PC-9 (cell line): Measurements from ENCODE around the gene SAMD11. TPM values are rescaled to one million over a fixed set of nuclear protein-coding genes. Genes with fewer than 3 reads are reported as not detected.
A peak's percentile ranks its signal among the peaks of the same experiment; 100 is the strongest.

Experiments used
- BruUV-seq: library from RNA; stranded (reverse); fragments of 400-500 nt; replicated peaks from 2 replicates; lab custom pipeline; 2021; lab: Mats Ljungman, UMichigan
- CTCF ChIA-PET: fragments of 300-600 bp; sonication (Branson Sonifier 250); formaldehyde crosslinking; loops from one replicate; lab custom pipeline; 2022; ENCODE audit warnings: antibody characterized with exemption; lab: Charles Lee
- POLR2A ChIA-PET: fragments of 300-600 bp; sonication (Branson Sonifier 250); formaldehyde crosslinking; loops from one replicate; lab custom pipeline; 2022; ENCODE audit warnings: antibody characterized with exemption; ENCODE audit not compliant: unreplicated experiment; lab: Charles Lee
- DNase-seq, 2 experiments: peaks; one replicate each; pipeline versions ENCODE4 v3.0.0 to v3.0.0-alpha.2; 2015 to 2022; ENCODE audit warnings: mixed read lengths in 1 of 2
- H2AFZ ChIP-seq: fragments of 200-600 bp; sonication (generic); 2 replicates; pipeline ENCODE4 v1.8.1; 2017; ENCODE audit warnings: antibody characterized with exemption
- H3F3A ChIP-seq: fragments of 200-600 bp; sonication (generic); 2 replicates; pipeline ENCODE4 v1.8.1; 2017; ENCODE audit warnings: antibody characterized with exemption, mild to moderate bottlenecking, low read depth; ENCODE audit not compliant: insufficient read depth
- H3K27ac ChIP-seq: fragments of 200-600 bp; sonication (generic); 2 replicates; pipeline ENCODE4 v1.6.1; 2016; ENCODE audit warnings: mixed run types
- H3K27me3 ChIP-seq: fragments of 200-600 bp; sonication (generic); 2 replicates; pipeline ENCODE4 v1.6.1; 2016; ENCODE audit warnings: low read depth, mixed run types; ENCODE audit not compliant: insufficient read depth
- H3K36me3 ChIP-seq: fragments of 200-600 bp; sonication (generic); 2 replicates; pipeline ENCODE4 v1.6.1; 2016; ENCODE audit warnings: low read depth, mixed run types
- H3K4me1 ChIP-seq: fragments of 200-600 bp; sonication (generic); replicated peaks from 2 replicates; pipeline ENCODE4 v1.6.1; 2016; ENCODE audit warnings: mixed run types; ENCODE audit not compliant: insufficient read depth
- H3K4me2 ChIP-seq: fragments of 200-600 bp; sonication (generic); 2 replicates; pipeline ENCODE4 v1.6.1; 2017; ENCODE audit warnings: mixed run types
- H3K4me3 ChIP-seq: fragments of 200-600 bp; sonication (generic); 2 replicates; pipeline ENCODE4 v1.6.1; 2016; ENCODE audit warnings: mixed run types
- H3K79me2 ChIP-seq: fragments of 200-600 bp; sonication (generic); 2 replicates; pipeline ENCODE4 v1.6.1; 2017; ENCODE audit warnings: low read depth, mixed run types
- H3K9me2 ChIP-seq: fragments of 200-600 bp; sonication (generic); 2 replicates; pipeline ENCODE4 v1.8.1; 2017; ENCODE audit warnings: mild to moderate bottlenecking; ENCODE audit not compliant: insufficient read depth
- H3K9me3 ChIP-seq: fragments of 200-600 bp; sonication (generic); 2 replicates; pipeline ENCODE4 v1.8.1; 2016; ENCODE audit warnings: low read depth; ENCODE audit not compliant: insufficient read depth
- H4K20me1 ChIP-seq: fragments of 200-600 bp; sonication (generic); 2 replicates; pipeline ENCODE4 v1.8.1; 2017; ENCODE audit not compliant: insufficient read depth
- CTCF ChIP-seq: fragments of 200-600 bp; sonication (generic); conservative IDR thresholded peaks from 2 replicates; pipeline ENCODE4 v1.6.1; 2017; ENCODE audit warnings: mixed run types, antibody characterized with exemption, mild to moderate bottlenecking, moderate library complexity
- EZH2 ChIP-seq: fragments of 200-600 bp; sonication (generic); IDR thresholded peaks from 2 replicates; pipeline ENCODE4 v1.8.0; 2017; ENCODE audit warnings: antibody characterized with exemption, low read depth
- intact Hi-C: fragments of 100-400 bp; cut with micrococcal nuclease; formaldehyde crosslinking; loops from one replicate; pipeline ENCODE4 v1.10.0; 2022; ENCODE audit not compliant: unreplicated experiment
- total RNA-seq: library from RNA; stranded (reverse); gene quantifications from 2 replicates; pipeline ENCODE4 v1.2.3, GENCODE V29; 2021

SAMD11 gene
- total RNA-seq, 1 experiment from 2014 or later: 0.59 TPM

GRCh38 chr1:965526-966134 lies 41.9 kb downstream of the SAMD11 start:
- DNase-seq: no peak
- Histone ChIP-seq H3K9me3 (no peaks in the 10 kb centered on the region), H3K27me3 (no peaks in the 10 kb centered on the region), H2AFZ (peak overlapping the region; percentile 77; the same call in 1 of the 2 replicates), H3K36me3 (no peaks in the 10 kb centered on the region), H4K20me1 (no peaks in the 10 kb centered on the region), H3K4me1 (peaks cover 14% of the 10 kb centered on the region), H3K79me2 (peaks cover 4% of the 10 kb centered on the region; the same call in 1 of the 2 replicates), H3K9me2 (no peaks in the 10 kb centered on the region), H3K4me3 (peak overlapping the region; percentile 83), H3F3A (peaks cover 37% of the 10 kb centered on the region; the same call in 1 of the 2 replicates), H3K27ac (peak overlapping the region; percentile 99), H3K4me2 (peak overlapping the region; percentile 81)
- no TSS peak for BruUV-seq
- CTCF ChIA-PET: no interaction called here
- POLR2A ChIA-PET: no interaction called here
- intact Hi-C loops: no loop called here
- TF ChIP-seq CTCF: no peak
- TF ChIP-seq EZH2: no peak

GRCh38 chr1:966135-966703 lies 42.5 kb downstream of the SAMD11 start, which contains the start of gene PLEKHN1:
Gene PLEKHN1 (plus strand): TSS chr1:966482. CDS start chr1:966532, 50 bp downstream.
- Histone ChIP-seq H3K36me3 (no peaks in the 10 kb centered on the region), H3K9me2 (no peaks in the 10 kb centered on the region), H3K27me3 (no peaks in the 10 kb centered on the region), H3F3A (peaks cover 37% of the 10 kb centered on the region; the same call in 1 of the 2 replicates), H3K4me3 (peak within 1 kb of the TSS; percentile 83), H4K20me1 (no peaks in the 10 kb centered on the region), H3K4me2 (peak within 1 kb of the TSS; percentile 81), H3K4me1 (peaks cover 14% of the 10 kb centered on the region), H2AFZ (peak within 1 kb of the TSS; percentile 77), H3K27ac (peak within 1 kb of the TSS; percentile 99), H3K9me3 (no peaks in the 10 kb centered on the region), H3K79me2 (peaks cover 4% of the 10 kb centered on the region; the same call in 1 of the 2 replicates)
- TF ChIP-seq EZH2 (no peak), CTCF (no peak)
- BruUV-seq: TSS peak; percentile 84
- peak; percentile 68 to 84 for DNase-seq
- intact Hi-C loops: no loop called here
- CTCF ChIA-PET: interaction anchor here (0.6 to 1.0 kb wide), 2 partner anchors 382 to 954 kb away, joined by 3 read pairs; no protein-coding TSS in a partner anchor
- POLR2A ChIA-PET: interaction anchor here (0.6 to 0.7 kb wide), 2 partner anchors 43 to 108 kb away, joined by 3 to 4 read pairs; partner anchors contain the start of gene RNF223

- CTCF ChIA-PET: interaction anchor here (0.6 to 1.0 kb wide), 3 partner anchors 10 to 953 kb away, joined by 3 read pairs; no protein-coding TSS in a partner anchor
- Histone ChIP-seq H3K4me1 (peaks cover 14% of the 10 kb centered on the region), H3F3A (peaks cover 37% of the 10 kb centered on the region; the same call in 1 of the 2 replicates), H3K36me3 (no peaks in the 10 kb centered on the region), H3K9me3 (no peaks in the 10 kb centered on the region), H3K79me2 (peaks cover 4% of the 10 kb centered on the region; the same call in 1 of the 2 replicates), H4K20me1 (no peaks in the 10 kb centered on the region), H3K27me3 (no peaks in the 10 kb centered on the region), H3K4me2 (peak overlapping the region; percentile 81), H2AFZ (peak overlapping the region; percentile 66), H3K4me3 (peak overlapping the region; percentile 83), H3K9me2 (no peaks in the 10 kb centered on the region), H3K27ac (peak overlapping the region; percentile 99)
- DNase-seq: peak; percentile 70 to 74
- TF ChIP-seq CTCF: 0 out of 2 replicates have a peak, but pooled peaks have one; percentile 21
- TF ChIP-seq EZH2: no peak
- TSS peak; percentile 34 for BruUV-seq
- POLR2A ChIA-PET: interaction anchor here (0.6 to 0.7 kb wide), 3 partner anchors 18 to 107 kb away, joined by 3 to 4 read pairs (median 3); partner anchors contain the start of gene RNF223
- intact Hi-C loops: no loop called here
Measured at GRCh38 chr1:966704-967300, 43.1 kb downstream of the SAMD11 start.
